ENCODE measurements around the gene RNF187.
A peak's percentile ranks its signal among the peaks of the same experiment; 100 is the strongest.
"Not testable (repeated sequence)": the region's sequence is repeated elsewhere in the genome, so short reads cannot be mapped to it uniquely, and the experiment has no call there.

The RNF187 gene

GRCh38 chr1:228465571-228466146, 21.5 kb upstream of the RNF187 start:
- Mint-ChIP-seq H3K27ac (no peak overlapping the region), H3K9me3 (no peaks in the 10 kb centered on the region), H3K27me3 (peaks cover 92% of the 10 kb centered on the region), H3K36me3 (ENCODE audit: low read depth) (no peaks in the 10 kb centered on the region), H3K4me3 (no peak overlapping the region), H3K4me1 (ENCODE audit: low read depth) (peaks cover 20% of the 10 kb centered on the region)
- intact Hi-C loops (cut with micrococcal nuclease) = no loop called here

- peaks cover 81% of the 10 kb centered on the region for H3K27me3 Mint-ChIP-seq
- H3K9me3 Mint-ChIP-seq; H3K27ac Mint-ChIP-seq; H3K4me3 Mint-ChIP-seq; H3K36me3 Mint-ChIP-seq (ENCODE audit: low read depth); intact Hi-C loops (cut with micrococcal nuclease): not testable (repeated sequence)
- peaks cover 36% of the 10 kb centered on the region for H3K4me1 Mint-ChIP-seq (ENCODE audit: low read depth)
These were observed 19.0 kb upstream of the RNF187 start for GRCh38 chr1:228468188-228468587.

- intact Hi-C loops (cut with micrococcal nuclease) = no loop called here
- no peaks in the 10 kb centered on the region for H3K36me3 Mint-ChIP-seq (ENCODE audit: low read depth)
These were observed 17.6 kb upstream of the RNF187 start for GRCh38 chr1:228469413-228470162.

GRCh38 chr1:228471154-228471761, 15.9 kb upstream of the RNF187 start:
- Mint-ChIP-seq H3K4me1 (ENCODE audit: low read depth) (peaks cover 37% of the 10 kb centered on the region), H3K4me3 (no peak overlapping the region), H3K9me3 (no peaks in the 10 kb centered on the region), H3K27ac (no peak overlapping the region), H3K36me3 (ENCODE audit: low read depth) (no peaks in the 10 kb centered on the region), H3K27me3 (peaks cover 50% of the 10 kb centered on the region)
- intact Hi-C loops (cut with micrococcal nuclease) = no loop called here

More at GRCh38 chr1:228469413-228470162, 17.6 kb upstream of the RNF187 start:
- peaks cover 67% of the 10 kb centered on the region for H3K27me3 Mint-ChIP-seq
- no peak overlapping the region for H3K27ac Mint-ChIP-seq
- no peaks in the 10 kb centered on the region for H3K9me3 Mint-ChIP-seq
- H3K4me3 Mint-ChIP-seq = no peak overlapping the region
- H3K4me1 Mint-ChIP-seq (ENCODE audit: low read depth) = peaks cover 33% of the 10 kb centered on the region

- H3K4me3 Mint-ChIP-seq = no peak overlapping the region
- peaks cover 44% of the 10 kb centered on the region for H3K27me3 Mint-ChIP-seq
- no peaks in the 10 kb centered on the region for H3K36me3 Mint-ChIP-seq (ENCODE audit: low read depth)
- peaks cover 37% of the 10 kb centered on the region for H3K4me1 Mint-ChIP-seq (ENCODE audit: low read depth)
- H3K9me3 Mint-ChIP-seq = no peaks in the 10 kb centered on the region
- H3K27ac Mint-ChIP-seq = no peak overlapping the region
- intact Hi-C loops (cut with micrococcal nuclease) = no loop called here
These were observed 15.3 kb upstream of the RNF187 start for GRCh38 chr1:228471762-228472398.

GRCh38 chr1:228472655-228473054, 14.5 kb upstream of the RNF187 start:
- Mint-ChIP-seq H3K27ac (no peak overlapping the region), H3K4me3 (no peak overlapping the region), H3K36me3 (ENCODE audit: low read depth) (no peaks in the 10 kb centered on the region), H3K4me1 (ENCODE audit: low read depth) (peaks cover 37% of the 10 kb centered on the region), H3K27me3 (peaks cover 37% of the 10 kb centered on the region), H3K9me3 (no peaks in the 10 kb centered on the region)
- intact Hi-C loops (cut with micrococcal nuclease) = no loop called here

- H3K4me3 Mint-ChIP-seq = no peak overlapping the region
- peaks cover 19% of the 10 kb centered on the region for H3K27me3 Mint-ChIP-seq
- H3K27ac Mint-ChIP-seq = no peak overlapping the region
- intact Hi-C loops (cut with micrococcal nuclease) = no loop called here
- H3K4me1 Mint-ChIP-seq (ENCODE audit: low read depth) = peaks cover 47% of the 10 kb centered on the region
- H3K9me3 Mint-ChIP-seq = no peaks in the 10 kb centered on the region
- no peaks in the 10 kb centered on the region for H3K36me3 Mint-ChIP-seq (ENCODE audit: low read depth)
These were observed 12.7 kb upstream of the RNF187 start for GRCh38 chr1:228474507-228474906.

- Mint-ChIP-seq H3K27ac (no peak overlapping the region), H3K4me3 (no peak overlapping the region), H3K36me3 (ENCODE audit: low read depth) (no peaks in the 10 kb centered on the region), H3K27me3 (peaks cover 10% of the 10 kb centered on the region), H3K9me3 (no peaks in the 10 kb centered on the region), H3K4me1 (ENCODE audit: low read depth) (peaks cover 56% of the 10 kb centered on the region)
- intact Hi-C loops (cut with micrococcal nuclease) = no loop called here
These were observed 11.4 kb upstream of the RNF187 start for GRCh38 chr1:228475812-228476211.

- no peaks in the 10 kb centered on the region for H3K36me3 Mint-ChIP-seq (ENCODE audit: low read depth)
These were observed 9.9 kb upstream of the RNF187 start for GRCh38 chr1:228477263-228477662.

GRCh38 chr1:228478326-228478725, 8.9 kb upstream of the RNF187 start:
- peaks cover 38% of the 10 kb centered on the region for H3K4me1 Mint-ChIP-seq (ENCODE audit: low read depth)
- intact Hi-C loops (cut with micrococcal nuclease) = no loop called here
- no peaks in the 10 kb centered on the region for H3K36me3 Mint-ChIP-seq (ENCODE audit: low read depth)
- no peaks in the 10 kb centered on the region for H3K27me3 Mint-ChIP-seq
- no peaks in the 10 kb centered on the region for H3K9me3 Mint-ChIP-seq
- no peak overlapping the region for H3K4me3 Mint-ChIP-seq
- no peak overlapping the region for H3K27ac Mint-ChIP-seq

More at GRCh38 chr1:228477263-228477662, 9.9 kb upstream of the RNF187 start:
- H3K9me3 Mint-ChIP-seq = no peaks in the 10 kb centered on the region
- intact Hi-C loops (cut with micrococcal nuclease) = no loop called here
- no peak overlapping the region for H3K27ac Mint-ChIP-seq
- peaks cover 48% of the 10 kb centered on the region for H3K4me1 Mint-ChIP-seq (ENCODE audit: low read depth)
- H3K27me3 Mint-ChIP-seq = no peaks in the 10 kb centered on the region
- no peak overlapping the region for H3K4me3 Mint-ChIP-seq

- peak overlapping the region; percentile 70 for H3K27ac Mint-ChIP-seq
- no peaks in the 10 kb centered on the region for H3K36me3 Mint-ChIP-seq (ENCODE audit: low read depth)
- peaks cover 35% of the 10 kb centered on the region for H3K4me1 Mint-ChIP-seq (ENCODE audit: low read depth)
- H3K27me3 Mint-ChIP-seq = peaks cover 2% of the 10 kb centered on the region
- H3K4me3 Mint-ChIP-seq = no peak overlapping the region
- intact Hi-C loops (cut with micrococcal nuclease) = no loop called here
- no peaks in the 10 kb centered on the region for H3K9me3 Mint-ChIP-seq
These were observed 8.1 kb upstream of the RNF187 start for GRCh38 chr1:228478912-228479711.

- Mint-ChIP-seq H3K4me1 (ENCODE audit: low read depth) (peaks cover 36% of the 10 kb centered on the region), H3K4me3 (no peak overlapping the region), H3K27me3 (peaks cover 3% of the 10 kb centered on the region), H3K27ac (no peak overlapping the region), H3K36me3 (ENCODE audit: low read depth) (peaks cover 19% of the 10 kb centered on the region), H3K9me3 (no peaks in the 10 kb centered on the region)
- intact Hi-C loops (cut with micrococcal nuclease) = loop anchor here (10.0 kb wide), 2 partner anchors 349 to 379 kb away; partner anchors contain the start of genes C1orf35 and MRPL55
These were observed 3.4 kb upstream of the RNF187 start for GRCh38 chr1:228483789-228484188.

- Mint-ChIP-seq H3K36me3 (ENCODE audit: low read depth) (peaks cover 49% of the 10 kb centered on the region), H3K9me3 (no peaks in the 10 kb centered on the region), H3K4me3 (peak overlapping the region; percentile 88), H3K27me3 (peaks cover 3% of the 10 kb centered on the region), H3K27ac (peak overlapping the region; percentile 100), H3K4me1 (ENCODE audit: low read depth) (peaks cover 41% of the 10 kb centered on the region)
- intact Hi-C loops (cut with micrococcal nuclease) = loop anchor here (2.0 to 10.0 kb wide), 5 partner anchors 28 to 699 kb away; partner anchors contain the start of genes C1orf35, IBA57 and MRPL55
These were observed 416 bp upstream of the RNF187 start for GRCh38 chr1:228486596-228487335.
